ENCODE data around the gene ADD3. TPM values are rescaled to one million over a fixed set of nuclear protein-coding genes. Genes with fewer than 3 reads are reported as not detected.

Gene ADD3
- polyA plus RNA-seq, 1 experiment, result 192 TPM

GRCh38 chr10:110162741-110163145, 155.0 kb downstream of the ADD3 start:
- DNase-seq (ENCODE audit: low read depth, low spot score), result no peak
- Histone ChIP-seq H3K9me3 (ENCODE audit: control insufficient read depth, insufficient read depth, low read length) (no peaks in the 10 kb centered on the region), H3K4me3 (ENCODE audit: low read depth, low read length) (no peak overlapping the region), H3K27ac (ENCODE audit: low read depth, low read length) (no peak overlapping the region), H3K27me3 (ENCODE audit: control insufficient read depth, insufficient read depth, low read length) (peaks cover 32% of the 10 kb centered on the region)
- POLR2A ChIA-PET, result interaction anchor here (1.0 kb wide), 1 partner anchor 49 kb away, joined by 3 read pairs; no protein-coding TSS in a partner anchor
- CTCF ChIA-PET, result no interaction called here
- TF ChIP-seq, protein P1, sequence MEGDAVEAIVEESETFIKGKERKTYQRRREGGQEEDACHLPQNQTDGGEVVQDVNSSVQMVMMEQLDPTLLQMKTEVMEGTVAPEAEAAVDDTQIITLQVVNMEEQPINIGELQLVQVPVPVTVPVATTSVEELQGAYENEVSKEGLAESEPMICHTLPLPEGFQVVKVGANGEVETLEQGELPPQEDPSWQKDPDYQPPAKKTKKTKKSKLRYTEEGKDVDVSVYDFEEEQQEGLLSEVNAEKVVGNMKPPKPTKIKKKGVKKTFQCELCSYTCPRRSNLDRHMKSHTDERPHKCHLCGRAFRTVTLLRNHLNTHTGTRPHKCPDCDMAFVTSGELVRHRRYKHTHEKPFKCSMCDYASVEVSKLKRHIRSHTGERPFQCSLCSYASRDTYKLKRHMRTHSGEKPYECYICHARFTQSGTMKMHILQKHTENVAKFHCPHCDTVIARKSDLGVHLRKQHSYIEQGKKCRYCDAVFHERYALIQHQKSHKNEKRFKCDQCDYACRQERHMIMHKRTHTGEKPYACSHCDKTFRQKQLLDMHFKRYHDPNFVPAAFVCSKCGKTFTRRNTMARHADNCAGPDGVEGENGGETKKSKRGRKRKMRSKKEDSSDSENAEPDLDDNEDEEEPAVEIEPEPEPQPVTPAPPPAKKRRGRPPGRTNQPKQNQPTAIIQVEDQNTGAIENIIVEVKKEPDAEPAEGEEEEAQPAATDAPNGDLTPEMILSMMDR (IDR thresholded peaks at IDR 0.05; ENCODE audit: low read depth, low read length), result no peak

DNA sequence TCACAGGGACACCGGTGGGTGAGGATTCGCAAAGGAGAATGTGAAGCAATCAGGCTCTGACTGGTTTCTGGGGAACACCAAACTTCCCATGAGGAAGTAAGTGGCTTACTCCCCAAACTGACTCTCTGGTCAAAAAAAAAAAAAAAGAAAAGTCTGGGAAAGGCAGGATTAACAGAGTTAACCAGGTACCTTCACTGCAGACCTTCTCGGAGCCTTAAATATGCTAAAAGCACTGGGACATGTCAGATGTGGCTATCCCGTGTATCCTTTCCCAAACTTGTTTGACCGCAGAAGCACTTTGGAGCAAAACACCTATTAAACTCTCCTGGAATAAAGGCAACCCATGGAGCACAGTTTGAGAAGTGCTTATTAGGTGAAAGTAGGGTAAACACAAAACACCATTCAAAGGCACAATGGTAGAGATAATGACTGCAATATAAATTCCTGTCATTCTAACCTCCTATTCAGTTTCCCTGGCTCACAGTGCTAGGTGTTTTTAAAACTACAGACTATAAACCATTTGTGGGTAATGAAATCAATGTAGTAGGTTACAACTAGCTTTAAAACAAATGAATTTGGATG, 155.5 kb downstream of the ADD3 start:
- H3K27ac ChIP-seq (ENCODE audit: low read depth, low read length), result no peak overlapping the region
- peaks cover 34% of the 10 kb centered on the region for H3K27me3 ChIP-seq (ENCODE audit: control insufficient read depth, insufficient read depth, low read length)
- no peaks in the 10 kb centered on the region for H3K9me3 ChIP-seq (ENCODE audit: control insufficient read depth, insufficient read depth, low read length)
- TF ChIP-seq, protein P1 (IDR thresholded peaks at IDR 0.05; ENCODE audit: low read depth, low read length), result no peak
- no peak overlapping the region for H3K4me3 ChIP-seq (ENCODE audit: low read depth, low read length)
- ChIA-PET POLR2A (interaction anchor here (1.0 kb wide), 1 partner anchor 48 kb away, joined by 3 read pairs; no protein-coding TSS in a partner anchor), CTCF (no interaction called here)
- DNase-seq (ENCODE audit: low read depth, low spot score), result no peak

GRCh38 chr10:110163841-110164240, 156.1 kb downstream of the ADD3 start:
- no peak overlapping the region for H3K4me3 ChIP-seq (ENCODE audit: low read depth, low read length)
- ChIA-PET POLR2A (no interaction called here), CTCF (no interaction called here)
- no peak for DNase-seq (ENCODE audit: low read depth, low spot score)
- TF ChIP-seq, protein P1 (IDR thresholded peaks at IDR 0.05; ENCODE audit: low read depth, low read length), result no peak
- no peak overlapping the region for H3K27ac ChIP-seq (ENCODE audit: low read depth, low read length)
- H3K9me3 ChIP-seq (ENCODE audit: control insufficient read depth, insufficient read depth, low read length), result no peaks in the 10 kb centered on the region
- H3K27me3 ChIP-seq (ENCODE audit: control insufficient read depth, insufficient read depth, low read length), result peaks cover 39% of the 10 kb centered on the region

DNA sequence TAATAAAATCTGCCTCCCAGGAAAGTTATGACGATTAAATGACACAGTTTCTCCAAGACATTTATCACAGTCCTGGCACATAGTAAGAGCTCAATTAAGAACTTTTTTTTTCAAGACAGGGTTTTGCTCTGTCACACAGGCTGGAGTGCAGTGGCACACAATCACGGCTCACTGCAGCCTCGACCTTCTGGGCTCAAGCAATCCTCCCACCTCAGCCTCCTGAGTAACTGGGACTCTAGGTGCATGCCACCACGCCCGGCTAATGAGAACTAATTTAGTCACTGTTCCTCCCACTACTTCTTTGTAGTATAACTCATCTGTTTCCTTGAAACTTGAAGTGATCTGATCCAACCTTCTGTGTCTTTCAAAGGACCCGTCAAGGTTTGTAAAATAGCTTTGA, 157.5 kb downstream of the ADD3 start:
- H3K27ac ChIP-seq (ENCODE audit: low read depth, low read length), result no peak overlapping the region
- H3K4me3 ChIP-seq (ENCODE audit: low read depth, low read length), result no peak overlapping the region
- ChIA-PET CTCF (interaction anchor here (1.7 kb wide), 1 partner anchor 27 kb away, joined by 5 read pairs; no protein-coding TSS in a partner anchor), POLR2A (no interaction called here)
- no peak for DNase-seq (ENCODE audit: low read depth, low spot score)
- H3K27me3 ChIP-seq (ENCODE audit: control insufficient read depth, insufficient read depth, low read length), result peaks cover 45% of the 10 kb centered on the region
- no peaks in the 10 kb centered on the region for H3K9me3 ChIP-seq (ENCODE audit: control insufficient read depth, insufficient read depth, low read length)
- TF ChIP-seq, protein P1 (IDR thresholded peaks at IDR 0.05; ENCODE audit: low read depth, low read length), result no peak

- no peak overlapping the region for H3K4me3 ChIP-seq (ENCODE audit: low read depth, low read length)
- DNase-seq (ENCODE audit: low read depth, low spot score), result no peak
- H3K27ac ChIP-seq (ENCODE audit: low read depth, low read length), result no peak overlapping the region
- H3K9me3 ChIP-seq (ENCODE audit: control insufficient read depth, insufficient read depth, low read length), result no peaks in the 10 kb centered on the region
- H3K27me3 ChIP-seq (ENCODE audit: control insufficient read depth, insufficient read depth, low read length), result peaks cover 52% of the 10 kb centered on the region
- POLR2A ChIA-PET, result interaction anchor here (0.5 kb wide), 1 partner anchor 23 kb away, joined by 3 read pairs; no protein-coding TSS in a partner anchor
- CTCF ChIA-PET, result interaction anchor here (1.1 to 1.9 kb wide), 2 partner anchors 28 to 283 kb away, joined by 3 to 5 read pairs; no protein-coding TSS in a partner anchor
- TF ChIP-seq, protein P1 (IDR thresholded peaks at IDR 0.05; ENCODE audit: low read depth, low read length), result no peak
Observed at GRCh38 chr10:110167149-110167548, 159.4 kb downstream of the ADD3 start.
